ENCODE measurements around the gene TTC12.

GRCh38 chr11:113275602-113276001, 38.8 kb upstream of the TTC12 start:
- TF ChIP-seq POLR2A (IDR thresholded peaks at IDR 0.05; ENCODE audit: low read length) (no peak), GATA1 (IDR thresholded peaks at IDR 0.05; ENCODE audit: low read depth, low read length) (no peak)
